Measurements from ENCODE around the gene GALNT8.

- TF ChIP-seq POLR2AphosphoS5 (IDR thresholded peaks at IDR 0.05; ENCODE audit: low read depth, low read length) (no peak), TAF1 (IDR thresholded peaks at IDR 0.05; ENCODE audit: borderline replicate concordance, low read depth, low read length) (no peak), POLR2A (IDR thresholded peaks at IDR 0.05; ENCODE audit: low read depth, low read length) (no peak)
These were observed 18.6 kb upstream of the GALNT8 start for GRCh38 chr12:4701395-4702190.

All from GM12892 (cell line).